ENCODE measurements around the gene PDE3B.
"Not testable (repeated sequence)": the region's sequence is repeated elsewhere in the genome, so short reads cannot be mapped to it uniquely, and the experiment has no call there.

Gene PDE3B

DNA sequence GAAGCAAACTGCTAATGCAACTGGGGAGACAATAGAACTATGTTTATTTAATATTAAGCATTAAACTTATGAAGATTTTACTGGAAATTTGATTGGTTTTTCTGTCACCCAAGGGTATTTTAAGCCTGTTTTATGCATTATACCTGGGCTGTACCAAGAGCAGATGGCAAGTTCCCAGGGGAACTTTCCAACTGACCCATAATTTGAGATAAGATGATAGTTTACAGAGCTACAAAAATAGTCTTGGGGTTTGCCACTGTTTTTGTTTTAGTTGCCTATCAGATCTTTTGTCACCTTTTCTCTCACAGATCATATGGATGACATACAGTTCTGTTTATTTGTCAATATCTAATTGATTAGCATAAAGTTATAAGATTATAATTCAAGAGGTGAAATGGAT, 43.9 kb downstream of the PDE3B start:
- no peaks in the 10 kb centered on the region for H3K27me3 ChIP-seq (ENCODE audit: control insufficient read depth, insufficient read depth, low read length)
- no peak overlapping the region for H3K4me3 ChIP-seq (ENCODE audit: low read length)

GRCh38 chr11:14687943-14688627, 44.5 kb downstream of the PDE3B start:
- no peaks in the 10 kb centered on the region for H3K36me3 ChIP-seq (ENCODE audit: insufficient read depth, low read length)
- H3K27me3 ChIP-seq (ENCODE audit: control insufficient read depth, insufficient read depth, low read length), result no peaks in the 10 kb centered on the region
- no peak overlapping the region for H3K4me2 ChIP-seq (ENCODE audit: low read length)
- H3K9ac ChIP-seq (ENCODE audit: low read depth, low read length), result no peak overlapping the region
- H3K4me1 ChIP-seq (ENCODE audit: control insufficient read depth, insufficient read depth, low read length), result no peaks in the 10 kb centered on the region
- no peaks in the 10 kb centered on the region for H3K9me3 ChIP-seq (replicated peaks; ENCODE audit: low read length)
- no peak overlapping the region for H3K4me3 ChIP-seq (ENCODE audit: low read length)

More for the DNA sequence above, 43.9 kb downstream of the PDE3B start:
- H3K9ac ChIP-seq (ENCODE audit: low read depth, low read length), result no peak overlapping the region
- no peaks in the 10 kb centered on the region for H3K9me3 ChIP-seq (replicated peaks; ENCODE audit: low read length)
- no peaks in the 10 kb centered on the region for H3K36me3 ChIP-seq (ENCODE audit: insufficient read depth, low read length)
- no peaks in the 10 kb centered on the region for H3K4me1 ChIP-seq (ENCODE audit: control insufficient read depth, insufficient read depth, low read length)
- no peak overlapping the region for H3K4me2 ChIP-seq (ENCODE audit: low read length)

GRCh38 chr11:14695656-14696055, 52.1 kb downstream of the PDE3B start:
- not testable (repeated sequence) for H3K9me3 ChIP-seq (replicated peaks; ENCODE audit: low read length); H3K4me1 ChIP-seq (ENCODE audit: control insufficient read depth, insufficient read depth, low read length); H3K27me3 ChIP-seq (ENCODE audit: control insufficient read depth, insufficient read depth, low read length); H3K36me3 ChIP-seq (ENCODE audit: insufficient read depth, low read length); H3K4me2 ChIP-seq (ENCODE audit: low read length); H3K4me3 ChIP-seq (ENCODE audit: low read length); H3K9ac ChIP-seq (ENCODE audit: low read depth, low read length)

- no peaks in the 10 kb centered on the region for H3K27me3 ChIP-seq (ENCODE audit: control insufficient read depth, insufficient read depth, low read length)
- H3K4me2 ChIP-seq (ENCODE audit: low read length), result no peak overlapping the region
- no peak overlapping the region for H3K9ac ChIP-seq (ENCODE audit: low read depth, low read length)
Observed at GRCh38 chr11:14698771-14699170, 55.2 kb downstream of the PDE3B start.

GRCh38 chr11:14700593-14700992, 57.0 kb downstream of the PDE3B start:
- Histone ChIP-seq H3K4me1 (ENCODE audit: control insufficient read depth, insufficient read depth, low read length) (no peaks in the 10 kb centered on the region), H3K27me3 (ENCODE audit: control insufficient read depth, insufficient read depth, low read length) (no peaks in the 10 kb centered on the region), H3K9me3 (replicated peaks; ENCODE audit: low read length) (no peaks in the 10 kb centered on the region), H3K4me3 (ENCODE audit: low read length) (no peak overlapping the region), H3K36me3 (ENCODE audit: insufficient read depth, low read length) (no peaks in the 10 kb centered on the region), H3K4me2 (ENCODE audit: low read length) (no peak overlapping the region), H3K9ac (ENCODE audit: low read depth, low read length) (no peak overlapping the region)

More at GRCh38 chr11:14698771-14699170, 55.2 kb downstream of the PDE3B start:
- H3K4me1 ChIP-seq (ENCODE audit: control insufficient read depth, insufficient read depth, low read length), result no peaks in the 10 kb centered on the region
- no peaks in the 10 kb centered on the region for H3K36me3 ChIP-seq (ENCODE audit: insufficient read depth, low read length)
- H3K9me3 ChIP-seq (replicated peaks; ENCODE audit: low read length), result no peaks in the 10 kb centered on the region
- no peak overlapping the region for H3K4me3 ChIP-seq (ENCODE audit: low read length)

DNA sequence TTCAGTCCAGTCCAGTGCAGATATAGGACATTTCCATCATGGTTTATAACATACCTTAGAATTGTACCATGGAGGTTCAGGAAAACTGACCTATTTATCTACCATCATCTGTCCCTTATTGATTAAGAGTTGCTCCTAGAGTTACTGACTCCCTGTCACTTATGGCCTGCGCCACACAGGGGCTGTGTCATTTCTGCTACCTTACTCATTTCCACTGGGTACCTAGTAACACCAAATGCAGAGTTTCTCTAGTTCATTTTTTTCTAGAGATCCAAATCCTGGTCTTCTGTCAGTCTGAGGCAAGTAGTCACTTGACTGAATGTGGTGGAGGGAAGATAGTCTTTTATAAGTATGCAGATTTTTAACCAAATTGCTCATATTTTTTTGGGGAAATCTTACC, 59.2 kb downstream of the PDE3B start:
- Histone ChIP-seq H3K4me3 (ENCODE audit: low read length) (no peak overlapping the region), H3K36me3 (ENCODE audit: insufficient read depth, low read length) (no peaks in the 10 kb centered on the region), H3K9me3 (replicated peaks; ENCODE audit: low read length) (no peaks in the 10 kb centered on the region), H3K4me1 (ENCODE audit: control insufficient read depth, insufficient read depth, low read length) (no peaks in the 10 kb centered on the region), H3K4me2 (ENCODE audit: low read length) (no peak overlapping the region), H3K27me3 (ENCODE audit: control insufficient read depth, insufficient read depth, low read length) (peaks cover 6% of the 10 kb centered on the region), H3K9ac (ENCODE audit: low read depth, low read length) (no peak overlapping the region)

DNA sequence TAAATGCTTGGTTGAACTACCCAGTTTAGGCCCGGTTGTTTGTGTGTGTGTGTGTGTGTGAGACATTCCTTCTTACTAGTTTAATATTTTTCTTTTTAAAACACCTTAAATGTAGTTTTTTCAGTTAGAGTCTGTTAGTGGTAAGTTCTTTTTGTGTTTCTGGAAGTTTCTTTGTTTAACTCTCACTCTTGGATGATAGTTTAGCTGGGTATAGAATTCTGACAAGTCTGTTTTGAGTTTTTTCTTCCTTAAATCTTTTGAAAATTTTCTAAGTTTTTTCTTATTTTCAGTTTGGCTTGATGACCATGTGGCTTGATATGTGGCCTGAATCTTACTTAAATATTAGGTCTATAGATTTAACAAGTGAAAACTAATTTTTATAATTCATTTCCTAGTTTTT, 60.1 kb downstream of the PDE3B start:
- H3K9me3 ChIP-seq (replicated peaks; ENCODE audit: low read length), result no peaks in the 10 kb centered on the region
- H3K36me3 ChIP-seq (ENCODE audit: insufficient read depth, low read length), result no peaks in the 10 kb centered on the region

GRCh38 chr11:14705067-14705466, 61.5 kb downstream of the PDE3B start:
- H3K4me3 ChIP-seq (ENCODE audit: low read length), result no peak overlapping the region
- peaks cover 6% of the 10 kb centered on the region for H3K27me3 ChIP-seq (ENCODE audit: control insufficient read depth, insufficient read depth, low read length)
- no peak overlapping the region for H3K4me2 ChIP-seq (ENCODE audit: low read length)
- no peaks in the 10 kb centered on the region for H3K9me3 ChIP-seq (replicated peaks; ENCODE audit: low read length)
- H3K9ac ChIP-seq (ENCODE audit: low read depth, low read length), result no peak overlapping the region
- H3K4me1 ChIP-seq (ENCODE audit: control insufficient read depth, insufficient read depth, low read length), result no peaks in the 10 kb centered on the region
- no peaks in the 10 kb centered on the region for H3K36me3 ChIP-seq (ENCODE audit: insufficient read depth, low read length)

More for the DNA sequence above, 60.1 kb downstream of the PDE3B start:
- no peaks in the 10 kb centered on the region for H3K4me1 ChIP-seq (ENCODE audit: control insufficient read depth, insufficient read depth, low read length)
- H3K4me3 ChIP-seq (ENCODE audit: low read length), result no peak overlapping the region
- no peak overlapping the region for H3K9ac ChIP-seq (ENCODE audit: low read depth, low read length)
- peaks cover 6% of the 10 kb centered on the region for H3K27me3 ChIP-seq (ENCODE audit: control insufficient read depth, insufficient read depth, low read length)
- H3K4me2 ChIP-seq (ENCODE audit: low read length), result no peak overlapping the region

DNA sequence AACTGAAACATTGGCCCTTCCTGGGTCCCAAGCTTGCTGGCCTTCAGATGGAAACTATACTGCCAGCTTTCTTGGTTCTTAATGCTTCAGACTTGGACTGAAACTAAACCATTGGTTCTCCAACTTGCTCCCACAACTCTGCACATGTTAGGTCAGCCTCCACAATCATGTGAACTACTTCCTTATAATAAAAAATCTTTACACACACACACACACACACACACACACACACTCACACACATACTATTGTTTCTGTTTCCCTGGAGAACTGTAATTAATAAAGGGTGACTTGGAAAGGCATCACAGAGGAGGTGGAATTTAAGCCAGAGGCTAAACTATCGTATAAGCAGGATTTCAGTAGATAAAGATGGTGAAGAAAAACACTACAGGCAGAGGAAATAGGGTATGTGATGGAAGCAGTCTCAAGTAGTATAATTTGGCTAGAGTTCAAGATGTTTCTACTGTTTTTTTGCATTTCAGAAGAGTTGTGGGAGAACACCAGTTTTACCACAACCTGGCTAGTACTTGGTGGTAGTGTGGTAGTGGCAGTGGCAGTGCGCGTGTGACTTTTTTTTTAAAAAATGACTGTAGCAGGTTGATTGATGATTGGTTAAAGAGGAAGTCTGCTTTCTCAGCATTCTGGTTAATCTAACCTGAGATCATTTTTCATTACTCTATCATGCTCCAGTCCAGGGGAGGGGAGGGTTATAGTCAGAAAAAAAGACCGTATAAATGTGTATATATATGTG, 70.1 kb downstream of the PDE3B start:
- Histone ChIP-seq H3K4me3 (ENCODE audit: low read length) (no peak overlapping the region), H3K9ac (ENCODE audit: low read depth, low read length) (no peak overlapping the region)

GRCh38 chr11:14715669-14716068, 72.1 kb downstream of the PDE3B start:
- H3K27me3 ChIP-seq (ENCODE audit: control insufficient read depth, insufficient read depth, low read length); H3K9ac ChIP-seq (ENCODE audit: low read depth, low read length): not testable (repeated sequence)

More for the DNA sequence above, 70.1 kb downstream of the PDE3B start:
- H3K9me3 ChIP-seq (replicated peaks; ENCODE audit: low read length), result no peaks in the 10 kb centered on the region
- no peak overlapping the region for H3K4me2 ChIP-seq (ENCODE audit: low read length)
- H3K36me3 ChIP-seq (ENCODE audit: insufficient read depth, low read length), result no peaks in the 10 kb centered on the region
- no peaks in the 10 kb centered on the region for H3K27me3 ChIP-seq (ENCODE audit: control insufficient read depth, insufficient read depth, low read length)
- H3K4me1 ChIP-seq (ENCODE audit: control insufficient read depth, insufficient read depth, low read length), result no peaks in the 10 kb centered on the region

GRCh38 chr11:14722496-14722895, 78.9 kb downstream of the PDE3B start:
- no peaks in the 10 kb centered on the region for H3K27me3 ChIP-seq (ENCODE audit: control insufficient read depth, insufficient read depth, low read length)
- no peak overlapping the region for H3K9ac ChIP-seq (ENCODE audit: low read depth, low read length)
- H3K36me3 ChIP-seq (ENCODE audit: insufficient read depth, low read length), result no peaks in the 10 kb centered on the region
- H3K4me3 ChIP-seq (ENCODE audit: low read length), result no peak overlapping the region
- H3K9me3 ChIP-seq (replicated peaks; ENCODE audit: low read length), result no peaks in the 10 kb centered on the region
- H3K4me1 ChIP-seq (ENCODE audit: control insufficient read depth, insufficient read depth, low read length), result no peaks in the 10 kb centered on the region
- no peak overlapping the region for H3K4me2 ChIP-seq (ENCODE audit: low read length)

More at GRCh38 chr11:14715669-14716068, 72.1 kb downstream of the PDE3B start:
- H3K9me3 ChIP-seq (replicated peaks; ENCODE audit: low read length); H3K36me3 ChIP-seq (ENCODE audit: insufficient read depth, low read length); H3K4me3 ChIP-seq (ENCODE audit: low read length); H3K4me2 ChIP-seq (ENCODE audit: low read length); H3K4me1 ChIP-seq (ENCODE audit: control insufficient read depth, insufficient read depth, low read length): not testable (repeated sequence)

DNA sequence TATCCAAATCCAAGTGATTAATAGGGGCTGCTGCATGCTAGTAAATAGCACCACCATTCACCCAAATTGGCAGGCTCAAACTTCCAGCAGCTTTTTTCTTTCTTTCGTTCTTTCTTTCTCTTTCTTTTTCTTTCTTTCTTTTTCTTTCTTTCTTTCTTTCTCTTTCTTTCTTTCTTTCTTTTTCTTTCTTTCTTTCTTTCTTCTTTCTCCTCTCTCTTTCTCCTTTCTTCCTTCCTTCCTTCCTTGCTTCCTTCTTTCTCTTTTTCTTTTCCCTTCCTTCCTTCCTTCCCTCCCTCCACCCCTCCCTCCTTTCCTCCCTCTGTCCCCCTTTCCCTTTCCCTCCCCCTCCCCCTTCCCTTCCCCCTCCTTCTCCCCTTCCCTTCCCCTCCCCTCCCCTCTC, 81.5 kb downstream of the PDE3B start:
- no peaks in the 10 kb centered on the region for H3K36me3 ChIP-seq (ENCODE audit: insufficient read depth, low read length)
- H3K9ac ChIP-seq (ENCODE audit: low read depth, low read length), result no peak overlapping the region
- no peaks in the 10 kb centered on the region for H3K27me3 ChIP-seq (ENCODE audit: control insufficient read depth, insufficient read depth, low read length)
- H3K4me1 ChIP-seq (ENCODE audit: control insufficient read depth, insufficient read depth, low read length), result no peaks in the 10 kb centered on the region
- no peak overlapping the region for H3K4me2 ChIP-seq (ENCODE audit: low read length)
- H3K9me3 ChIP-seq (replicated peaks; ENCODE audit: low read length), result no peaks in the 10 kb centered on the region
- H3K4me3 ChIP-seq (ENCODE audit: low read length), result no peak overlapping the region
